Subcutaneous adipose tissue (tissue), 4 donors: ENCODE results near the gene IGFALS. TPM values are rescaled to one million over a fixed set of nuclear protein-coding genes. Genes with fewer than 3 reads are reported as not detected.

Source experiments
- total RNA-seq, 4 donors: library from RNA; depleted of rRNA; stranded (reverse); fragments of >200 nt; gene quantifications; one replicate each; pipeline ENCODE4 v1.1.0, GENCODE V29; 2016
- TF ChIP-seq, protein P1 (sequence below): fragments of 450-650 bp; IDR thresholded peaks from one replicate; pipeline ENCODE4 v1.5.1; 2016; ENCODE audit warnings: low read depth, mild to moderate bottlenecking, control low read depth, antibody characterized with exemption, moderate library complexity

IGFALS gene
- total RNA-seq, 4 donors from 2014 or later: 0.66 TPM; not detected in 3

DNA sequence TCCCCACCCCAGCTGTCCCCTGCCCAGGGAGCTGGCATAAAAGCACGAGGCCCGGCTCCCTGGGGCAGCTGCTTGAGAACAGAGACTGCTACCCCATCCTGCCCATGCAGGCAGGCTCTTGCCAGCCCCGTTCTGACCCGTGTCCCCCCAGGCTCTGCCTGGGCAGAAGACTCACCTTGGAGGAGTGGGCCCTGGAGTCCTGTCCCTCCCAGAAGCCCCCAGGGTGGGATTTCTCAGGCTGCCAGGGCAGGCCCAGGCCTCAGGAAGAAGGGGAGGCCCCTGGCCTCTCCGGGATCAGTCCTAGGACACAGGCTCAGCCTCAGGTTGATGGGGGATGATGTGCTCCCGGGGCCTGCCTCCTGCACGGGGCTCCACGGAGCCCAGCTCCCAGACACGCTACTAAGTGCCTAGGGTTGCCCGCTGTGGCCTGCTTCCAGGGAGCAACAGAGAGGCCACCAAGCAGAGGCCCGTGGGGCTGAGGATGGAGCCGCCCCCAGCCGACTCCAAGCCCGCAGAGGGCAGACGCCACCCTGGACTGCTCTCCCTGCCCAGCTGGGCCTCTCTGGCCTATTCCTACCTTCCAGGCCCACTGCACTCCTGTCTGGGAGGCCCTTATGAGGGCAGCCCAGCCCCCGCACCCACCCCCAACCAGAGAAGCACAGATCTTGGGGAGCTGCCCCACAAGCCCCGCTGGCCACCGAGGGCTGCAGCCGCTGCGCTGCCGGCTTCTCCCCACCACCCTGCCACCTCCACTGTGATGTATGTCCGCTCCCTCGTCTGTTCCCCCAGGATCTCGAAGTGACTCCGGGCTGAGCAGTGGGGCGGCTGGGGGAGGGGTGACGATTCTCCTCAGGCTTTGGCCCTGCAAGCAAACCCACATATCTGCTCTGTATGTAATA lies 23.9 kb downstream of the IGFALS start:
- TF ChIP-seq, protein P1, sequence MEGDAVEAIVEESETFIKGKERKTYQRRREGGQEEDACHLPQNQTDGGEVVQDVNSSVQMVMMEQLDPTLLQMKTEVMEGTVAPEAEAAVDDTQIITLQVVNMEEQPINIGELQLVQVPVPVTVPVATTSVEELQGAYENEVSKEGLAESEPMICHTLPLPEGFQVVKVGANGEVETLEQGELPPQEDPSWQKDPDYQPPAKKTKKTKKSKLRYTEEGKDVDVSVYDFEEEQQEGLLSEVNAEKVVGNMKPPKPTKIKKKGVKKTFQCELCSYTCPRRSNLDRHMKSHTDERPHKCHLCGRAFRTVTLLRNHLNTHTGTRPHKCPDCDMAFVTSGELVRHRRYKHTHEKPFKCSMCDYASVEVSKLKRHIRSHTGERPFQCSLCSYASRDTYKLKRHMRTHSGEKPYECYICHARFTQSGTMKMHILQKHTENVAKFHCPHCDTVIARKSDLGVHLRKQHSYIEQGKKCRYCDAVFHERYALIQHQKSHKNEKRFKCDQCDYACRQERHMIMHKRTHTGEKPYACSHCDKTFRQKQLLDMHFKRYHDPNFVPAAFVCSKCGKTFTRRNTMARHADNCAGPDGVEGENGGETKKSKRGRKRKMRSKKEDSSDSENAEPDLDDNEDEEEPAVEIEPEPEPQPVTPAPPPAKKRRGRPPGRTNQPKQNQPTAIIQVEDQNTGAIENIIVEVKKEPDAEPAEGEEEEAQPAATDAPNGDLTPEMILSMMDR: no peak

DNA sequence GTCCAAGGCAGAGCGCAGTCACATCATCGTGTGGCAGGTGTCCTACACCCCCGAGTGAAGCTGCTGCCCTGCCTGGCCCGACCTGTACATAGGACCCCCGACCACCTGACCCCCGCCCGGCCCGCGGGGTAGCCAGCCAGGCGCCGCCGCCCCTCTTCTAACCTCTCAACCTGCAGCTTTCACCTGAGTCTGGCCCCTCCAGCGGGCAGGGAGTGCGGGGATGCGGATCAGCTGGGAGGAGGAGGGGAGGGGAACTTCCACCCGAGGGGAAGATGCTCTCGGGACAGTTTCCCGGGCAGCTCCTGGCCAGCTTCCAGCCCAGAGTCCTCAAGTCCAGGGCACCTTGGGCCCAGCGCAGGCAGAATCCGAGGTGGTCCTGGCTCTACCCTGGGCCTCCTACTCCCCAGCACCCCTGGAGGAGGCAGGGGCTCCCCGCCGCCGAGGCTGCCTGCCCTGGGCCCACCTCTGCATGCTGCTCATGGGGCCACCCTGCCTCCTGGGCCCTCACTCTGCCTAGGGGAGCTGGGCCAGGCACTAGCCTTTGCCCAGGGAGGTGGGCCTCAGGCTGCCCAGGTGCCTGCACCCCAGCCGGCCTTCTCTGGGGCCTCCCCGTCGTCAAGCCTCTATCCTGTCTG lies 24.6 kb downstream of the IGFALS start:
- TF ChIP-seq, protein P1: no peak

DNA sequence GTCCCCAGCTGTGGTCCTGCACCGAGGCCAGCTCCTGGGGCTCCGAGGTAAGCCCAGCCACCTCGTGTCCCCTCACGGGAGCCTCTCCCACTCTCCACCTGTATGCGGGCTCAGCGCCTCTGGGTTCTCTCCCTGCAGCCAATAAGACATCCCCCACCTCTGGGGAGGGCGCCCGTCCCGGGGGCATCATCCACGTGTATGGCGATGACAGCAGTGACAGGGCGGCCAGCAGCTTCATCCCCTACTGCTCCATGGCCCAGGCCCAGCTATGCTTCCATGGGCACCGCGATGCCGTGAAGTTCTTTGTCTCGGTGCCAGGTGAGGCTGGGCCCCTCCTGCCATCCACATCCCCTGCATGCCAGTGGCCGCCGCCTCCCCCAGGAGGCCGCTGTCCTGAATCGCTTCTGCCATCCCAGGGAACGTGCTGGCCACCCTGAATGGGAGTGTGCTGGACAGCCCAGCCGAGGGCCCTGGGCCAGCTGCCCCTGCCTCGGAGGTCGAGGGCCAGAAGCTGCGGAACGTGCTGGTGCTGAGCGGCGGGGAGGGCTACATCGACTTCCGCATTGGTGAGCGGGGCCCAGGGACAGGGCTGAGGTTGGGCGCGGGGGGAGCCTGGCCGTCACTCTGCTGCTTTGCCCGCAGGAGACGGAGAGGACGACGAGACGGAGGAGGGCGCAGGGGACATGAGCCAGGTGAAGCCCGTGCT lies 25.3 kb downstream of the IGFALS start:
- TF ChIP-seq, protein P1: no peak

DNA sequence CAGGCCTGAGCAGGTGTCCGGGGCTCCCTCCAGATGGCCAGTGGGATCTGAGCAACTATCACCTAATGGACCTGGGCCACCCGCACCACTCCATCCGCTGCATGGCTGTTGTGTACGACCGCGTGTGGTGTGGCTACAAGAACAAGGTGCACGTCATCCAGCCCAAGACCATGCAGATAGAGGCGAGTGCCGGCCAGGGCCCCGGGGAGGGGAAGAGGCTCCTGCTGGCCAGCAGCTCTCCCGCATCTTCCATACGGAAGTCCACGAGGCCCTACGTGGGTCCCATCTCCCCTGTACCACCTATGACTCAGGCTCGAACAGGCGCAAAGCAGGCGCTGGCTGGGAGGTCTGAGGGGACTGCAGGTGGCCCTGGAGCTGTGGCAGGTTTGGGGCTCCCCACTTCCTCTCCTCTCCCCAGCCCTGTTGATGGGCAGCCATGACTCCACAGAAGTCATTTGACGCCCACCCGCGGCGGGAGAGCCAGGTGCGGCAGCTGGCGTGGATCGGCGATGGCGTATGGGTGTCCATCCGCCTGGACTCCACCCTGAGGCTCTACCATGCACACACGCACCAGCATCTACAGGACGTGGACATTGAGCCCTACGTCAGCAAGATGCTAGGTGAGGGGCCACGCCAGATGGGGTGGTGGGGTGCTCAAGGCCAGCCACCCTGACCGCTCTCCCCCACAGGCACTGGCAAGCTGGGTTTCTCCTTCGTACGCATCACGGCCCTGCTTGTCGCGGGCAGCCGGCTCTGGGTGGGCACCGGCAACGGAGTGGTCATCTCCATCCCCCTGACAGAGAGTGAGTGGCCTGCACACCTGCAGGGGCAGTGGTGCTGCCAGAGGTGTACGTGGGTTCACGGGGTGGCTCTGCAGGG lies 26.1 kb downstream of the IGFALS start:
- TF ChIP-seq, protein P1: no peak

DNA sequence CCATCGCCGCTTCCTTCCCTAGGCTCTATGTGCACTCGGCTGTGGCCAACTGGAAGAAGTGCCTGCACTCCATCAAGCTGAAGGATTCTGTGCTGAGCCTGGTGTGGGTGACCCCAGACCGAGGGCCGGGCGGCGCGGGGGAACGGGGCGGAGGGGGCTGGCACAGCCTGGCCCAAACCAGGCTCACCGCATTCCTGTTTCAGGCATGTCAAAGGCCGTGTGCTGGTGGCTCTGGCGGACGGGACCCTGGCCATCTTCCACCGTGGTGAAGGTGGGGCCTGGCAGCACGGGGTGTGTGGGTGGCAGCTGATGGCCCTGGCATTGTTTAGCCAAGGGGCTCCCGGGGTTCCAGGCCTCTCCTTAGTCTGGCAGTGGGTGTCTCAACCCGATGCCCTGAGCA lies 26.8 kb downstream of the IGFALS start:
- TF ChIP-seq, protein P1: no peak

DNA sequence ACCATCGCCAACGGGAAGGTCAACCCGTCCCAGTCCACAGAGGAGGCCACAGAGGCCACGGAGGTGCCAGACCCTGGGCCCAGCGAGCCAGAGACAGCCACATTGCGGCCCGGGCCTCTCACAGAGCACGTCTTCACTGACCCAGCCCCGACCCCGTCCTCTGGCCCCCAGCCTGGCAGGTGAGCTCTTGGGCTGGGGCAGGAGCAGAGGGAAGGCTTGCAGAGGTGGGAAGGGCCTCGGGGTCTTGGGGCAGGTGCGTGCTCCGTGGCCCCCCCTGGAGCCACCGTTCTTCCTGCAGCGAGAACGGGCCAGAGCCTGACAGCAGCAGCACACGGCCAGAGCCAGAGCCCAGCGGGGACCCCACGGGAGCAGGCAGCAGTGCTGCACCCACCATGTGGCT lies 27.3 kb downstream of the IGFALS start:
- TF ChIP-seq, protein P1: no peak
